Frontal cortex (tissue), 1 donor: ENCODE measurements around the gene SCRN2. TPM values are rescaled to one million over a fixed set of nuclear protein-coding genes. Genes with fewer than 3 reads are reported as not detected.

Experiments
- total RNA-seq: library from RNA; depleted of rRNA; stranded (reverse); fragments of >200 nt; gene quantifications from one replicate; pipeline ENCODE4 v1.2.3, GENCODE V29; 2014

SCRN2 gene
- total RNA-seq, 1 donor from 2014 or later = 24.1 TPM

Other genes with a start within 250 kb of the SCRN2 start
- gene KPNB1, start 191.4 kb downstream of the SCRN2 start, total RNA-seq = 140 TPM
- 13.9 TPM for gene TBKBP1, start 147.1 kb downstream of the SCRN2 start, total RNA-seq
- 0.82 TPM for gene TBX21, start 108.0 kb downstream of the SCRN2 start, total RNA-seq
- gene OSBPL7, start 19.5 kb downstream of the SCRN2 start, total RNA-seq = 7.3 TPM
- 6.9 TPM for gene MRPL10, start 9.7 kb downstream of the SCRN2 start, total RNA-seq
- gene LRRC46, start 9.6 kb downstream of the SCRN2 start, total RNA-seq = not detected
- not detected for gene SP6, start 9.9 kb upstream of the SCRN2 start, total RNA-seq
- 0.82 TPM for gene SP2, start 55.0 kb upstream of the SCRN2 start, total RNA-seq
- gene PNPO, start 100.3 kb upstream of the SCRN2 start, total RNA-seq = 7.3 TPM
- not detected for gene PRR15L, start 116.6 kb upstream of the SCRN2 start, total RNA-seq
- gene CDK5RAP3, start 129.8 kb upstream of the SCRN2 start, total RNA-seq = 53.8 TPM
- 3.3 TPM for gene COPZ2, start 196.5 kb upstream of the SCRN2 start, total RNA-seq
- gene NFE2L1, start 207.1 kb upstream of the SCRN2 start, total RNA-seq = 22.4 TPM